ENCODE measurements around the gene CDK5RAP1.
A peak's percentile ranks its signal among the peaks of the same experiment; 100 is the strongest.
"Not testable (repeated sequence)": the region's sequence is repeated elsewhere in the genome, so short reads cannot be mapped to it uniquely, and the experiment has no call there.

Gene CDK5RAP1

DNA sequence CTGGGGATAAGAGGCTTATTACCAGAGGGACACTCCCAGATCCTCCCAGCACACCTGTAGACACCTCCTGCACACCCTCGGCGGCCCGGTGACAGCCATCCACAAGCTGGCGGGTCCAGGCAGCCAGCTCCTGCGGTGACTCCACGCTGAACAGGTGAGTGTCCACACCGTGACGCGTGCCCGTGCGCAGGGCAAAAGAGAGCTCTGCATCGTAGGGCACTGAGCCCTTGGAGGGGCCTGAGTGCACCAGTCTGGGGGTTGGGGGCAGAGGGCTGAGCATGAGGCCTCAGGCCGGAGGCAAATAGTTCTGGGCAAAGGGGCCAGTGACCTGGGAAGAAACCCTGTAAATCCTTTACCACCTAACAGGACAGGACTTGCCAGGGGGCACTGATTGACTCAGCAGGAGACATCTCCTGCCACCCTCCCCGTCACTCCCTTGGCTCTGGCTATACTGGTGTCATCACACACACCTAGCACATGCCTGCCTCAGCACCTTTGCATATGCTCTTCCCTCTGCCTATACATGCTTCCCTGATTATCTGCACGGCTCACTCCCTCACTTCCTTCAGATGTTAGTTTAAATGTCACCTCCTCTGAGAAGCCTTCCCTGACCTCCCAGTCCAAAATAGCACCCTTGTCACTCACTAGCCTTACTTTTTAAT lies 8.9 kb upstream of the CDK5RAP1 start:
- Histone ChIP-seq H3K9me3 (no peaks in the 10 kb centered on the region), H3K4me3 (no peak overlapping the region), H3K36me3 (replicated peaks) (peaks cover 18% of the 10 kb centered on the region), H3K4me1 (no peaks in the 10 kb centered on the region), H3K27me3 (ENCODE audit: low read depth) (no peaks in the 10 kb centered on the region)
- no peak for DNase-seq (ENCODE audit: low spot score in 2 of 2)
- in situ Hi-C loops (cut with MboI; ENCODE audit: low sequenced_read_pairs): no loop called here

DNA sequence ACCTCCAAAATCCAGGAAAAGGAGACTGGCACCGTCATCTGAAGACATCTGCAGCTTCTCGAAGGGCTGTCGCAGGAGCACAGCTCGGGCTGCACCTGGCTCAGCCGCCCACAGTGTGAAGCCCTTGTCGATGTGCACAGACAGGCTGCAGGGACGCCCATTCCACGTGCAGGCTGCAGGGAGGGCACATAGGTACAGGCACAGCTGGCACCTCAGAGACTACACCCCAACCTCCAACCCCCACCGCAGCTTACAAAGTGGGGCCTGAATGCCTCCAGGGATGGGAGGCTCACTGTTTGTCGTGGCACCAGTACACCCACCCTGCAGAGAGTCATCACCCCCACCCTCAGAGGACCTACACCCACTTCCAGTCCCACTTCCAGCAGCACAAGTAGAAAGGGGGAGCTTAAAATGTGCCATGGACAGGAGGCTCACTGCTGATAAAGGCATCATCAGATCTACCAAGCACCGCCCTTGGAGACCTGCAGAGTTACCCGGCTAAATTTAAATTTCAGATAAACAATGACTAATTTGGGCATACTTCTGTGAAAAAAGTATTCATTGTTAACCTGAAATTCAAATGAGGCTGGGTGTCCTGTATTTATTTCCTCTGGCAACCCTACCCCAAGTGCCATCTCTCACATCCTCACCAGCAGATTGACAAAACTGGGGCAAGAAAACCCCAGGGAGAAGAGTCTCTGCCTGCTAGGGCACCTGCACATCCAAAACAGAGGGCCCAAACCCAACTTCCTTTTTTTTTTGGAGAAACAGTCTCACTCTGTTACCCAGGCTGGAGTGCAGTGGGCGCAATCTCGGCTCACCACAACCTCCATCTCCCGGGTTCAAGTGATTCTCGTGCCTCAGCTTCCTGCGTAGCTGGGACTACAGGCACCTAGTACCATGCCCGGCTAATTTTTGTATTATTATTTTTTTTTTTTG lies 7.7 kb upstream of the CDK5RAP1 start:
- Histone ChIP-seq H3K4me1 (no peaks in the 10 kb centered on the region), H3K9me3 (no peaks in the 10 kb centered on the region), H3K36me3 (replicated peaks) (peaks cover 18% of the 10 kb centered on the region), H3K4me3 (no peak overlapping the region), H3K27me3 (ENCODE audit: low read depth) (no peaks in the 10 kb centered on the region)
- DNase-seq (ENCODE audit: low spot score in 2 of 2): no peak
- in situ Hi-C loops (cut with MboI; ENCODE audit: low sequenced_read_pairs): no loop called here

DNA sequence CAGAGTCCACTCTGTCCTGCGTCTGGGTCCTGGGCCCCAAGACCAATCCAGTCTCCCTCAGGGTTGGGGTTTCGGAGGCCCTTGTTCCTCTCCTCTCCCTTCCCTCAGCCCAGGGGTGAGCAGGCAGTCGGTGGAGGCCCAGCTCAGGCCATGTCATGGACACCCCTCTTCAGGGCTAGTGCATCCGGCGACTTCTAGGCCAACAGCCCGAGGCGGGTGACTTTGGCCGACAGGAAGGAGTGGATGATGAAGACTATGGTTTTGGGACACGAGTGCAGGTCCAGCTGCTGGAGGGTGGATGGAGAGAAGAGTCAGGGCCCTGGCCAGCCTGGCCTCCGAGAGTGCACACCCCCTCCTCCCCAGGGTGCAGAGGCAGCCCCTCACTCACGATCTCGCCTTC lies 7.0 kb upstream of the CDK5RAP1 start:
- no peaks in the 10 kb centered on the region for H3K4me1 ChIP-seq
- H3K36me3 ChIP-seq (replicated peaks): peaks cover 18% of the 10 kb centered on the region
- in situ Hi-C loops (cut with MboI; ENCODE audit: low sequenced_read_pairs): no loop called here
- DNase-seq (ENCODE audit: low spot score in 2 of 2): no peak
- H3K9me3 ChIP-seq: no peaks in the 10 kb centered on the region
- H3K27me3 ChIP-seq (ENCODE audit: low read depth): no peaks in the 10 kb centered on the region
- H3K4me3 ChIP-seq: no peak overlapping the region

DNA sequence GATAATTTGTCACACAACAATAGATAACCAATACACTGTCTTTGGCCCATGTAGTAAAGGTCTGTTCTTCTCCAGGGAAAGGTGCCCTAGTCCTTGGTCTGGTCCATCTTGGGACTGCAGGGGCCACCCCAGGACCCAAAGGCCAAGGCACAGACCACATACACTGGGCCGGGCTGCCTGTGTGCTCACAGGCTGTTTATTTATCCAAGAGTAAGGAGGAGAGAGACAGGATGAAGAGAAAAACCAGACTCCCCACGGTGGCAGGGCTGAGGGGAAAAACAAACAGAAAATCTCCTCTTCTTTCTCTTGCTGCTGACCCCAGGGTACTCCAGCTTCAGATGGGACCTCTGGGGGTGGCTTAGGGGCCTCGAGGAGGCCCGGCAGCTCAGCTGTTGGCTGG lies 6.5 kb upstream of the CDK5RAP1 start:
- Histone ChIP-seq H3K36me3 (replicated peaks) (peaks cover 18% of the 10 kb centered on the region), H3K9me3 (no peaks in the 10 kb centered on the region), H3K4me3 (no peak overlapping the region), H3K27me3 (ENCODE audit: low read depth) (no peaks in the 10 kb centered on the region), H3K4me1 (no peaks in the 10 kb centered on the region)
- in situ Hi-C loops (cut with MboI; ENCODE audit: low sequenced_read_pairs): no loop called here
- no peak for DNase-seq (ENCODE audit: low spot score in 2 of 2)

DNA sequence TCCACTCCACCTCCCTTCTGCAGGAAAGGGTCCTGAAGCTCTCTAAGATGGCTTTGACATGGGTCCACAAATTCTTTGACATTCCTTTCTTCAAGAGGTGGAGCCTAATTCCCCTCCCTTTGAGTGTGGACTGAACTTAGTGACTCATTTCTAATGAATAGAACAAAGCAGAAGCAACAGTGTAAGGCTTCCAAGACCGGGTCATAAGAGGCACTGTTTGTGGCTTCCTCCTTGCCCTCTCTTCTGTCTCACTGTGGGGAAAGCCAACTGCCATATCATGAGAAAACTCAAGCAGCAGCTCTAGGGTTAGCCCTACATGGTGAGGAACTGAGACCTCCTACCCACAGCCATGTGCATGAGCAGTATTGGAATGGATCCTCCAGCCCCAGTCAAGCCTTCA lies 5.9 kb upstream of the CDK5RAP1 start:
- no peak for DNase-seq (ENCODE audit: low spot score in 2 of 2)
- in situ Hi-C loops (cut with MboI; ENCODE audit: low sequenced_read_pairs): no loop called here
- no peak overlapping the region for H3K4me3 ChIP-seq
- H3K27me3 ChIP-seq (ENCODE audit: low read depth): no peaks in the 10 kb centered on the region
- H3K36me3 ChIP-seq (replicated peaks): peaks cover 18% of the 10 kb centered on the region
- no peaks in the 10 kb centered on the region for H3K9me3 ChIP-seq
- H3K4me1 ChIP-seq: no peaks in the 10 kb centered on the region

DNA sequence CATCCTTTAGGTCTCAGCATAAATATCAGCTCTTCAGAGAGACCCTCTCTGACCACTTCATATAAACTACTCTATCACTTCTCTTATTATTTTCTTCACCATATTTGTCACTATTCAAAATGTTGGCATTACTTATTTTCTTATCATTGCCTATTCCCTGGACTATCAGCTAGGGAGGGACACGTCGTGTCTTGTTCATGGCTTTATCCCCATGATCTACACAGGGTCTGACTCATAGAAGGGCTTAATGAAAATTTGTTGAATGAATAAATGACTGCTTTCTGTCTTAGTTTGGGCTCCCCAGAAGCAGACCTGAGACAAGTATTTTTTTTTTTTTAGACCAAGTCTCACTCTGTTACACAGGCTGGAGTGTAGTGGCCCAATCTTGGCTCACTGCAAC lies 3.0 kb upstream of the CDK5RAP1 start:
- no peak overlapping the region for H3K4me3 ChIP-seq
- DNase-seq (ENCODE audit: low spot score in 2 of 2): no peak
- no peaks in the 10 kb centered on the region for H3K9me3 ChIP-seq
- H3K4me1 ChIP-seq: no peaks in the 10 kb centered on the region
- peaks cover 8% of the 10 kb centered on the region; the same call in 1 of the 2 replicates for H3K36me3 ChIP-seq (replicated peaks)
- in situ Hi-C loops (cut with MboI; ENCODE audit: low sequenced_read_pairs): no loop called here
- H3K27me3 ChIP-seq (ENCODE audit: low read depth): no peaks in the 10 kb centered on the region

DNA sequence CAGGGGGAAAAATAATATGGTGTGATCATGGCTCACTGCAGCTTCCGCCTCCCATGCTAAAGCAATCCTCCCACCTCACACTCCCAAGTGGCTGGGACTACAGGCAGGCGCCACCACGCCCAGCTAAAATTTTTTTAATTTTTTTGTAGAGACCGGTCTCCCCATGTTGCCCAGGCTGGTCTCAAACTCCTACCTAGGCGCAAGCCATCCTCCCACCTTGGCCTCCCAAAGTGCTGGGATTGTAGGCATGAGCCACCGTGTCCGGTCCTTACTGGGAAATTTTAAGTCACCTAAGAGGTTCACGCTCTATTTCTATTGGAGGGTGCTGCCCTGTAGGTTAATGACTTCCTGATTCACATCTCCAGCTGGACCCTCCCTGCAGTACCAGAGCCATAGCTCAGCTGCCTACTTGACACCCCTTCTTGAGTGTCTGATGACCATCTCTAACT lies 626 bp upstream of the CDK5RAP1 start:
- Histone ChIP-seq H3K4me3 (peak overlapping the region; percentile 94), H3K4me1 (no peaks in the 10 kb centered on the region), H3K27me3 (ENCODE audit: low read depth) (no peaks in the 10 kb centered on the region), H3K9me3 (no peaks in the 10 kb centered on the region), H3K36me3 (replicated peaks) (peaks cover under 1% of the 10 kb centered on the region)
- in situ Hi-C loops (cut with MboI; ENCODE audit: low sequenced_read_pairs): no loop called here
- peak in 1 of 2 experiments; percentile 20 for DNase-seq (ENCODE audit: low spot score in 2 of 2)

DNA sequence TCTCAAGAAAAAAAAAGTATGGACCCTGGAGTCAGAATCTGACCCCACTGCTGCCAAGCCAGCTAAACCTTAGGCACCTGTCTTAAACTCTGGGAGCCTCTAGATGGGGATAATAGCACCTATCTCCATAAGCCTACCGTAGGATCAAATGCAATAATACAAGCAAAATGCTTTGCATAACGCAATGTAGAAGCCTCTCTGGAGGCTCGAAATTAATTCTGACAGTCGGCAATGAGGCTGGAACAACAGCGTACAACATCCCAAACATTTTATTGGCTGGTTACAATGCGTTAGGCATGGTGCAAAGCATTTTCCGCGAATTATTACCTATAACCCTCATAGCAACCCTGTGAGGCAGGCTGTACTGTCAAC lies 521 bp downstream of the CDK5RAP1 start:
- Histone ChIP-seq H3K27me3 (ENCODE audit: low read depth) (no peaks in the 10 kb centered on the region), H3K9me3 (no peaks in the 10 kb centered on the region), H3K36me3 (replicated peaks) (peaks cover 5% of the 10 kb centered on the region), H3K4me3 (peak overlapping the region; percentile 94), H3K4me1 (no peaks in the 10 kb centered on the region)
- peak in 1 of 2 experiments; percentile 24 for DNase-seq (ENCODE audit: low spot score in 2 of 2)
- in situ Hi-C loops (cut with MboI; ENCODE audit: low sequenced_read_pairs): no loop called here

DNA sequence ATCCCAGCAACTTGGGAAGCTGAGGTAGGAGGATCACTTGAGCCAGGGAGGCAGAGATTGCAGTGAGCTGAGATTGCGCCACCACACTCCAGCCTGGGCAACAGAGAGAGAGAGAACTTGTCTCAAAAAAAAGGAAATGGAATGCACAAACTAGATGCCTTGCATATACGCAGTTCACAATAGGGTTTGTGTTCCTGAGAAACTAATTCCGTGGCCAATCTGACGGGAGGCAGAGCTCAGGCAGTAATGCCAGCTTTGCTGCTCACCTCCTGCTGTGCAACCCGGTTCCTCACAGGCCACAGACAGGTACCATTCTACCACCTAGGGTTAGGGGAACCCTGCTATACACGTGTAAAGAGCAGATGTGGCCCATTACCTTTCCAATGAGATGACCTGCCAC lies 1.4 kb downstream of the CDK5RAP1 start:
- H3K27me3 ChIP-seq (ENCODE audit: low read depth): no peaks in the 10 kb centered on the region
- peak overlapping the region; percentile 94; the same call in 1 of the 2 replicates for H3K4me3 ChIP-seq
- no peak for DNase-seq (ENCODE audit: low spot score in 2 of 2)
- no peaks in the 10 kb centered on the region for H3K4me1 ChIP-seq
- in situ Hi-C loops (cut with MboI; ENCODE audit: low sequenced_read_pairs): no loop called here
- H3K36me3 ChIP-seq (replicated peaks): peaks cover 7% of the 10 kb centered on the region
- no peaks in the 10 kb centered on the region for H3K9me3 ChIP-seq

DNA sequence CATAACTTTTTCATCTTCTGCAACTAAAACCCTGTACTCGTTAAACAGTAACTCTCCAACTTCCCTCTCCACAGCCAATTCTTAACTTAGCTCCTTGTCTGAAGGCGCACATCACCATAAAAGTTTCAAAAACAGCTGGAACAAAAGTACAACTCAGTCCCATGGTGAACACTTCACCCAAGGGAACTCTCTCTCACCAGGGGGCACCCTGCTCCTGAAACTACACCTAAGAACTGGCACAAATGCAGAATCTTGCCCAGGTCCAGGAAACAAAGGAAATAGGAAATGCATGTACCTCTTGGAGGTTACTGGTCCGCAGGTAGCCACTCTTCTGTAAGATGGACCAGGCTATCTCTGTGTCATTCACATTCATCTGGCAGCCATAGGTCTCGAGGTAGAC lies 6.6 kb downstream of the CDK5RAP1 start:
- no peak for DNase-seq (ENCODE audit: low spot score in 2 of 2)

DNA sequence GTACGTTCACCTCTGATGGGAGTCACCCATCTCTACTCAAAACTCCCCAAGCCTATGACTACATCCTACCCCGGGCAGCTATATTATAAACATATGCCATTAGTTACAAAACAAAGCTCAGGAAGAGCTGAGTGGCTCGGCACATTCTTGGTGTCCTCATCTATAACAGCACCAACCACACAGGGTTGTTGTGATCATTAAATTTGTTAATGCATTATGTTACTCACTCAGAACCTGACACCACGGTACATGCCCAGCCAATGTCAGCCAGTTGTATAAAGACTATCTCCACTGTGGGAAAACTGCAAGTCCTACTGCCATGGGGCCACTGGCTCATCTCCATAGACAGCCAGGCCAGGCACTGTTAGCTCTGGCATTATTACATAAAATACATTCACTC lies 7.7 kb downstream of the CDK5RAP1 start:
- Histone ChIP-seq H3K4me1 (no peaks in the 10 kb centered on the region), H3K9me3 (no peaks in the 10 kb centered on the region), H3K27me3 (ENCODE audit: low read depth) (no peaks in the 10 kb centered on the region), H3K36me3 (replicated peaks) (peaks cover 44% of the 10 kb centered on the region), H3K4me3 (no peak overlapping the region)
- in situ Hi-C loops (cut with MboI; ENCODE audit: low sequenced_read_pairs): no loop called here
- no peak for DNase-seq (ENCODE audit: low spot score in 2 of 2)

More for the DNA sequence above, 6.6 kb downstream of the CDK5RAP1 start:
- Histone ChIP-seq H3K27me3 (ENCODE audit: low read depth) (no peaks in the 10 kb centered on the region), H3K9me3 (no peaks in the 10 kb centered on the region), H3K4me3 (no peak overlapping the region), H3K36me3 (replicated peaks) (peaks cover 43% of the 10 kb centered on the region), H3K4me1 (no peaks in the 10 kb centered on the region)
- in situ Hi-C loops (cut with MboI; ENCODE audit: low sequenced_read_pairs): no loop called here

DNA sequence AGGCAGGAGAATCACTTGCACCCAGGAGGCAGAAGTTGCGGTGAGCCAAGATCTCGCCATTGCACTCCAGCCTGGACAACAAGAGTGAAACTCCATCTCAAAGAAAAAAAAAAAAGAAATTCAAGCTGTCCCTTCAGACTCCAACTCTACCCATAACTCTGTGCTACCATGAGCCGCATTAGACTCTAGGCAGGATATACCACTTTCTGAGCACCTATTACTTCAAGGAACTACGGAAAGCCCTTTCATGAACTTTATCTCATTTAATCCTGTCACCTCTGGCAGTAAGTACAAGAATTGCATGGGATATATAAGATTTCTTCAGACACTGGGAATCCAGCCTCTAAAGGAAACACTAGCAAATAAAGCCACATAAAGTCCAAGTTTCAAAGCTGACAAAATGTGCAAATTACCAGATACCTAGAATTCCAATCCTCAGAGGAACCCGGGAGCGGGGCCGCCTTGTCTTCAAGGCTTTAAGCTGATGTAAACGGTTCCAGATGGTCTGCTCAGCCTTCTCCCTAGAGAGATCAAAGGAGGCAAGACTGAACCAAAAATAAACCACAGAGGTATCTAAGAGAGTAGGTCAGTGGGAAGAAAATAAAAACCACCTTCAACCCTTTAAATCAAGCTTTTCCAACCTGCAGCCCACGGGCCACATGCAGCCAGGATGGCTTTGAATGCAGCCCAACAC lies 9.4 kb downstream of the CDK5RAP1 start:
- no peaks in the 10 kb centered on the region for H3K27me3 ChIP-seq (ENCODE audit: low read depth)
- H3K9me3 ChIP-seq: no peaks in the 10 kb centered on the region
- peaks cover 50% of the 10 kb centered on the region for H3K36me3 ChIP-seq (replicated peaks)
- in situ Hi-C loops (cut with MboI; ENCODE audit: low sequenced_read_pairs): no loop called here
- DNase-seq (ENCODE audit: low spot score in 2 of 2): peak in 1 of 2 experiments; percentile 17
- H3K4me3 ChIP-seq: no peak overlapping the region
- no peaks in the 10 kb centered on the region for H3K4me1 ChIP-seq

DNA sequence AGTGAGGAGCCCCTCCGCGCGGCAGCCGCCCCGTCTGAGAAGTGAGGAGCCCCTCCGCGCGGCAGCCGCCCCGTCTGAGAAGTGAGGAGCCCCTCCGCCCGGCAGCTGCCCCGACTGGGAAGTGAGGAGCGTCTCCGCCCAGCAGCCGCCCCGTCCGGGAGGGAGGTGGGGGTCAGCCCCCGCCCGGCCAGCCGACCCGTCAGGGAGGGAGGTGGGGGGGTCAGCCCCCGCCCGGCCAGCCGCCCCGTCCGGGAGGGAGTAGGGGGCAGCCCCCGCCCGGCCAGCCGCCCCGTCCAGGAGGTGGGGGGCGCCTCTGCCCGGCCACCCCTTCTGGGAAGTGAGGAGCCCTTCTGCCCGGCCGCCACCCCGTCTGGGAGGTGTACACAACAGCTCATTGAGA lies 12.0 kb downstream of the CDK5RAP1 start:
- H3K9me3 ChIP-seq; H3K4me3 ChIP-seq; in situ Hi-C loops (cut with MboI; ENCODE audit: low sequenced_read_pairs); DNase-seq (ENCODE audit: low spot score in 2 of 2); H3K27me3 ChIP-seq (ENCODE audit: low read depth); H3K4me1 ChIP-seq: not testable (repeated sequence)
- peaks cover 60% of the 10 kb centered on the region for H3K36me3 ChIP-seq (replicated peaks)

DNA sequence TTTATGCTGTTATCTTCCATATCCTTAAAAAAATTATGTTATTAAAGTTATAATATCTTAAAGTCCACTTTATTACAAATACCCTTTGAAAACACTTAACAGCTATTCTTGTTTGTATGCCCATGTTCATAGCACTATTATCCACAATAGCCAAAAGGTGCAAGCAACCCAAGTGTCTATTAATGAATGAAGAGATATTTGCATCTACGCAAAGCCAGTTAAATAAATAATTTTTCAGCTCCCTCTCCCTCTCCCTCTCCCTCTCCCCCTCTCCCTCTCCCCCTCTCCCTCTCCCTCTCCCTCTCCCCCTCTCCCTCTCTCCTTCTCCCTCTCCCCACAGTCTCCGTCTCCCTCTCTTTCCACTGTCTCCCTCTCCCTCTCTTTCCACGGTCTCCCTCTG lies 13.1 kb downstream of the CDK5RAP1 start:
- Histone ChIP-seq H3K4me1 (no peaks in the 10 kb centered on the region), H3K9me3 (no peaks in the 10 kb centered on the region), H3K4me3 (no peak overlapping the region), H3K27me3 (ENCODE audit: low read depth) (no peaks in the 10 kb centered on the region), H3K36me3 (replicated peaks) (peaks cover 61% of the 10 kb centered on the region)
- DNase-seq (ENCODE audit: low spot score in 2 of 2): no peak
- in situ Hi-C loops (cut with MboI; ENCODE audit: low sequenced_read_pairs): no loop called here

All from HAP-1 (cell line).